Measurements from ENCODE around the gene NRF1.
"Not testable (repeated sequence)": the region's sequence is repeated elsewhere in the genome, so short reads cannot be mapped to it uniquely, and the experiment has no call there.

Gene NRF1
- 29.6 to 41.5 (median 34.4) reads per million in 4 donors for total RNA-seq

- peak; percentile 85 to 94 (median 89) for DNase-seq
Observed at GRCh38 chr7:129611246-129612111, at the start of gene NRF1. Gene NRF1, plus strand, starts transcription at chr7:129611720. Its CDS starts 45,632 bp downstream, at chr7:129657352.

GRCh38 chr7:129566323-129566722 is 45.2 kb upstream of the NRF1 start:
- not testable (repeated sequence) for DNase-seq

GRCh38 chr7:129567377-129567776 is 44.1 kb upstream of the NRF1 start:
- no peak for DNase-seq

GRCh38 chr7:129568240-129568639 is 43.3 kb upstream of the NRF1 start:
- no peak for DNase-seq

- no peak for DNase-seq
Observed at GRCh38 chr7:129569326-129569725, 42.2 kb upstream of the NRF1 start.

GRCh38 chr7:129569811-129570215 is 41.7 kb upstream of the NRF1 start:
- no peak for DNase-seq

- DNase-seq, result no peak
Observed at GRCh38 chr7:129571201-129571600, 40.3 kb upstream of the NRF1 start.

GRCh38 chr7:129572205-129572604 is 39.3 kb upstream of the NRF1 start:
- no peak for DNase-seq

GRCh38 chr7:129574487-129574886 is 37.0 kb upstream of the NRF1 start:
- no peak for DNase-seq

GRCh38 chr7:129575699-129576098 is 35.8 kb upstream of the NRF1 start:
- DNase-seq, result no peak

- DNase-seq, result no peak
Observed at GRCh38 chr7:129576138-129576537, 35.4 kb upstream of the NRF1 start.

- no peak for DNase-seq
Observed at GRCh38 chr7:129578829-129579228, 32.7 kb upstream of the NRF1 start.

GRCh38 chr7:129586179-129586578 is 25.3 kb upstream of the NRF1 start:
- DNase-seq, result not testable (repeated sequence)

- no peak for DNase-seq
Observed at GRCh38 chr7:129588268-129588667, 23.3 kb upstream of the NRF1 start.

GRCh38 chr7:129591868-129592267 is 19.7 kb upstream of the NRF1 start:
- no peak for DNase-seq

- DNase-seq, result not testable (repeated sequence)
Observed at GRCh38 chr7:129596386-129596785, 15.1 kb upstream of the NRF1 start.

- DNase-seq, result no peak
Observed at GRCh38 chr7:129597672-129598071, 13.8 kb upstream of the NRF1 start.

GRCh38 chr7:129599174-129599573 is 12.3 kb upstream of the NRF1 start:
- DNase-seq, result no peak

- DNase-seq, result not testable (repeated sequence)
Observed at GRCh38 chr7:129603594-129603993, 7.9 kb upstream of the NRF1 start.

GRCh38 chr7:129604021-129604420 is 7.5 kb upstream of the NRF1 start:
- not testable (repeated sequence) for DNase-seq

- no peak for DNase-seq
Observed at GRCh38 chr7:129604713-129605437, 6.6 kb upstream of the NRF1 start.

GRCh38 chr7:129605960-129606614 is 5.4 kb upstream of the NRF1 start:
- no peak for DNase-seq

GRCh38 chr7:129606803-129607202 is 4.7 kb upstream of the NRF1 start:
- DNase-seq, result no peak
